C1 segment of cervical spinal cord (tissue), 14 donors: ENCODE results near the gene APP.
"Not testable (repeated sequence)": the region's sequence is repeated elsewhere in the genome, so short reads cannot be mapped to it uniquely, and the experiment has no call there.

ENCODE experiments used
- DNase-seq, 14 donors: peaks; one replicate each; lab custom pipeline; 2025; lab: John Stamatoyannopoulos, UW

APP gene

DNA sequence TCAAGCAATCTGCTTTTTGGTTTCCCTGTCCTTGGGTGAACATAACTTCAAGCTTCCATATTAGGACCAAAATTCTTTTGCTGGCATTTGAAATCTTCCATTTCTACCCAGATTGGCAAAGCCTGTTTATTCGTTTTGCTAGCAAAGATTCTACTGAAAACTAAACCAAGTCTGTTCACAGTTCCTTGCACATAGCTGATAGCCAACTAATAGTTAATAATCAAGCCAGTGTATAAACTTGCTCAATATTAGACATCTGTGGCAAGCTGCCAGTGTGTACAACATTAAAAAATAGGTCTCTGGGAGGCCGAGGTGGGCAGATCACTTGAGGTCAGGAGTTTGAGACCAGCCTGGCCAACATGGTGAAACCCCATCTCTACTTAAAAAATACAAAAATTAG, 6.3 kb downstream of the APP start:
- DNase-seq: no peak

DNA sequence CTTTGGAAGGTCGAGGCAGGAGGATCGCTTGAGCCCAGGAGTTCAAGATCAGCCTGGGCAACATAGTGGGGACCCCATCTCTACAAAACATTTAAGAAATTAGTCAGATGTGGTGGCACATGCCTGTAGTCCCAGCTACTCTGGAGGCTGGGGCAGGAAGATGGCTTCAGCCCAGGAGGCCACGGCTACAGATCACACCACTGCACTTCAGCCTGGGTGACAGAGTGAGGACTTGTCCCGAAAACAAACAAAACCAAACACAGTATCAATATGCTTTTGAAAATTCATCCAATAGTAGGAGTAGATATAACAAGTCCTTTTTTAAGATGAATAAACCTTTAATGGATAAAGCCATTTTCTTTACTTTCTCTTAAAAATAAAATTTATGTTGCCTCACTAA, 8.5 kb downstream of the APP start:
- DNase-seq: no peak

DNA sequence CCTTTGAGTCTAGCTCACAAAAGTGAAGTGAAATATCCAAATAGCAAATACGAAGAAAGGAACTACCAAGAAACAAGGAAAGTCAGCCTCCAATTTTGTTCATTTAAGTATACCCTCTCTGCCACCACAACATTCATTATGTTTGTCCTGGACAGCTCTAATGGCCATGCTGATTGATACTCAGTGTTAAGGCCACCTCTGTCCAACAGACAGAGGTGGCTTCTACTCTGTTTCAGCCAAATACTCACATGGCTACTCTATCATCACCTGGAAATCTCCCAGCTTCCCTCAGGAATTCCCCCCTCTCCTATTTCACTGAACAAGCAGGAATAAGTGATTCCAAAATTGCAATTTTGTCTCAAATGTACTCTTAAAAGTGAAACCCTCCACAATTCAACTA, 10.7 kb downstream of the APP start:
- no peak for DNase-seq

DNA sequence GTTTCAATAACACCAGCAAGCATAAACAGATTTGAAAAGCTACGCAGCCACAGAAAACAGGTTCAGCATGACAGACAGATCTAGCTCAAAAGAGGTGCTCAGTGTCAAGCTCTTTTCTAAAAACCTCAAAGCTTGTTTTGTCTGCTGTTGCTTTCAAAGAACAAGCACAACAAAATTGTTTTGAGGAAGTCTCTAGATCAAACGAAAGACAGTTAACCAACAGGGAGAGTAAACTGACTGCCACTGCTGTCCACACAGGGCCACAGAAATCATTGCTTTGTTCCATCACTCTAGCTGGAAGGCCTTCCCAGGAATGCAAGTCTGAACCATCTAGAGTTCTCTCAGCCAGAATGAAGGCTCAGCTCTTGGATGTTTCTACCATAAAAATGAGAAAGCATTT, 12.8 kb downstream of the APP start:
- no peak for DNase-seq

DNA sequence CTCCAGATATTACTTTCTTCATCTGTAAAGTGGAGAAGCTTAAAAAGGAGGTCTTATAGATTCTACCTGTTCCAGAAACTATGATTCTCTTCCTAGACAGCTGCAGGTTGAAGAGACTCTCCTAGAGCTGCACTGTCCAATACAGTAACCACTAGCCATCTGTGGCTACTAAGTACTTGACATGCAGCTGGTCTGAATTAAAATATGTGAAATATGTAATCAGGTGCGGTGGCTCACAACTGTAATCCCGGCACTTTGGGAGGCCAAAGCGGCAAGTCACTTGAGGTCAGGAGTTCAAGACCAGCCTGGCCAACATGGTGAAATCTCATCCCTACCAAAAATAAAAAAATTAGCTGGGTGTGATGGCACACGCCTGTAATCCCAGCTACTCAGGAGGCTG, 15.8 kb downstream of the APP start:
- no peak for DNase-seq

DNA sequence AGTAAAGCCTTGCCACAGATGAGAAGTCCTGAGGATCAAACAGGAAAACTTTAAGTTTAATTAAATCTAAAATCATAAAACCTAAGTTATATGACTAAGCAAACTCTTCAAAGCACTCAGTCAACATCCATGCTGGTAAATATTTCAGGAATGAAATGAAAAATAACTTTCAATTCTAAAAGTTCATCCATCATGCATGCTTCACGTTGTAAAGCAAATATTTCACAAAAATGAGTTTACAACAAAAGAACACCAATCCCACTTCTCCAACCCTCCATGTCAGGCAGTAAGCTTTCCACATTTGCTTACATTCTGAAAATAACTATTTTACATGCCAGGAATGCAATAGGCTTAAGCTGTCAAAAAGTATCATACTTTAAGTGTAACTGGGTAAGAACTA, 16.8 kb downstream of the APP start:
- DNase-seq: no peak

DNA sequence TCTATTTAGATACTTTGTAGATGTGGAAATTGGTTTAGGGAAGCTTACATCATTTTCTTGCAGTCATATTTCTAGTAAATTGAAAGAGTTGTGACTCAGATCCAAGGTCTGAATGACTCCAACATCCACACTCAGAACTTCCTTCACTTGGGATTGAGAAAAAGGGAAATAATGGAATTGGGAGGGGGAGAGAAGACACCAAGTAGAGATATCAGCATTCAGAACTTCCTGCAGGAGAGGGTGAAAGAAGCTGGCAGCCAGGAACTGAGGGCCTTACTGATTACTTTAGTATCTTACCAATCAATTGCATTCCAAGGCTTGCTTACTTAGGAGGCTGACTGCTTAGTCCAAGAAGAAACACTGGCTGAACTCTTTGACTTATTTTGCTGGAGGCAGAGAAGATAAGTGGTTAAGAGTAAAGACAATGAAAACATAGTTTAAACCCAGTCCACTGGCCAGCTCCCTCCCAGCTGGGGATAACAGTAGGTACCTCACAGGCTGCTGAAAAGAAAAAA, 21.7 kb downstream of the APP start:
- no peak for DNase-seq

DNA sequence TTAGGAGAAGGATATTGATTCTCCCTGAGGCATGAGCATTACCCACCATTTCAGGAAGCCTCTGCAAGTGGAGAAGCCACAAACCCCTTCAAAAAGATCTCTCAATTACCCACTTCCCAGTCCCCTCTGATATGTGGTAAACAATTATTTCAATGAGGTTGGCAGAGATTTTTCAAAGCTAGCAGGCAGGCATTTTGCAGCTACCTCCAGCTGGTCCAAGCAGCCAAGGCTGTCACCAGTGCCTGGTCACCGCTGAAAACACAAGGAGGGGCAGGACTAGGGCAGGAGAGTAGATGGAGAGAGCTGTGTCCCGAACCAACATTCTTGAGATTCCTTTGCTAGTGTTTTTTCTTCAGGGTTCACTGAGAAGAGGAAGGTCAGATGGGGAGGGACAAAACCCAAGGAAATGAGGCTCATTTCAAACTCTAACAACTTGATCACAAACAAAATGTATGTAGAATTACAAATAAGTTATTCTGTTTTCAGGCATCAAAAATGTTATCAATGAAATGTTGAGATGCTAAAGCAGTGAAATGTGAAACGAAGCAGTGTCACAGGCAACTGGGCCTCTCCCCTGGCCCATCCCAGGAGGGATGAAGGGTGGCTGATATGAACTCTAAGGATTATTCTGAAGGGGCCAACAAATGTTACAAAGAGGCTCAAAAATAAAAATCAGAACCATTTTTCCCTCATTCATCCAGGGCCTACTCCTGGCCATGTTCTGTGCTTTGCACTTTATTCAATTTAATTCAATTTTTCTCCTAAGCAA, 22.3 kb downstream of the APP start:
- DNase-seq: peak in 1 of 14 donors; percentile 33

DNA sequence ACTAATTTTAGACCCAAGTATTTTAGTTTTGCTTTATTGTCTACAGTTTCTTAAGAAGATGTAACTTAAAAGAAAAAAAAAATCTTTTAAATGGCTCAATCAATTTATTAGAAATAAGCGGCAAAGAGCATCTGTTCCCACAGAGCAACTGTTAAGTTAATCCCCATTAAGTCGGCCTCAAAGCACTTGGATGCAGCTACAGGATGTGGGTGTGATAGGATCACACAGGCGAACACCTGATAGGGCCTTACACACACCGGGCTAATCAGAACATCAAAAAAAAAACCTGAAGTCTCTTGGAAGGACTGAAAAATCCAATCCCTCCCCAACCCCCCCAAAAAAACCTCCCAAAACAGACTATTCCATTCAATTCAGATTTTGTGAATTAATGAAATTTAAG, 23.0 kb downstream of the APP start:
- peak in 1 of 14 donors; percentile 47 for DNase-seq

DNA sequence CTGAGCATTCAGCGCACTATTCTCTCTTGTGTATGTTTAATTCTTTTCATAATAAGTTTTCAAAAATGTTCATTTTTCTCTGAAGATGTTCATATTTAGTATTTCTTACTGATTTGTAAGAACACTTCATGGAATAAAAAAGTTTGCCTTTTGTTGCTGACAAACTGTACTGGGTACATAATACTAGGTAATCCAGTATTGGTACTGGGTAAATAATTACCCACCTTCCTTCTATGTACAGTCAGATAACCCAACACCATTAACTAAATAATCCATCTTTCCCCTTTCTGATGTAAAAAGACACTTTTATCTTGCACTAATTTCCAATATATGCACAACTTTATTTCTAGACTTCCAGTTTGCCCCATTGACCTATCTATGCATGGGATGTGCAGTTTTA, 23.9 kb downstream of the APP start:
- no peak for DNase-seq

DNA sequence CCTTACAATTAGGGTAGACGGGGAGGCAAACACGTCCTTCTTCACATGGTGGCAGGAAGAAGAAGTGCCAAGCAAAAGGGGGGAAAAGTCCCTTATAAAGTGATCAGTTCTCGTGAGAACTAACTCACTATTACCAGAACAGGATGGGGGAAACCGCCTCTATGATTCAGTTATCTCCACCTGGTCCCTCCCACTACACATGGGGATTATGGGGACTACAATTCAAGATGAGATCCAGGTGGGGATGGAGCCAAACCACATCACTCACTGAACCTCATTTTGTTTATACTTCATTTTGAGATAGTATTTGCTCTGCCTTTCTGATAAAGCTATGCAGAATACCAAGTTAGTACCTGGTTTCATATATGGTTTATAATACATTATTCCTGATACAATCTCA, 26.5 kb downstream of the APP start:
- no peak for DNase-seq

DNA sequence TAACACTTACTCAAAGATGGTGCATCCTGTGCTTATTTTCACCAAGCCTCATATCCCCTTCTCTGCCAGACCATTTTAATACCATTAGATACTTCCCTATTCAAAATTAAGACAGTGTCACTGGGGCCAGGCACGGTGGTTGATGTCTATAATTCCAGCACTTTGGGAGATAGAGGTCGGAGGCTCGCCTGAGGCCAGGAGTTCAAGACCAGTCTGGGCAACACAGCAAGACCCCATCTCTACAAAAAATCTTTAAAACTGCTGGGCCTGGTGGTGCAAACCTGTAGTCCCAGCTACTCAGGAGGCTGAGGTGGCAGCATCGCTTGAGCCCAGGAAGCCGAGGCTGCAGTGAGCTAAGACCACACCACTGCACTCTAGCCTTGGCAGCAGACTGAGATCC, 28.2 kb downstream of the APP start:
- no peak for DNase-seq

DNA sequence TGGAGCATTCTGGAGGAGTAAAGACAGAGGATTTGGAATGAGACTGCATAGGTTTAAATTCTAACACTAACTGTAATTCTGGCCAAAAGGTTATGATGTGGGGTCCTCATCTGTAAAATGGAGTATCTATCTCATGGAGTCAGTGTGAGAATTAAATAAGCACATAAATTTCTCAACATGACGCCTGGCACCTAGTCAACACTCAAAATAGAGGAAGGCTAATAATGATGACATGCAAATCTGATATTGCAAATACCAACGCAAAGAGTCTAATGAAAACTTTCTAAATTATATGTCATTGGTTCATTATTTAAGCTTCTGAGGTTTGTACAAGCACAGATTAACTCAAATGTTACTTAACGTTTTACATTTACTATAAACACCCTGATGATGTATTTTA, 29.6 kb downstream of the APP start:
- DNase-seq: no peak

DNA sequence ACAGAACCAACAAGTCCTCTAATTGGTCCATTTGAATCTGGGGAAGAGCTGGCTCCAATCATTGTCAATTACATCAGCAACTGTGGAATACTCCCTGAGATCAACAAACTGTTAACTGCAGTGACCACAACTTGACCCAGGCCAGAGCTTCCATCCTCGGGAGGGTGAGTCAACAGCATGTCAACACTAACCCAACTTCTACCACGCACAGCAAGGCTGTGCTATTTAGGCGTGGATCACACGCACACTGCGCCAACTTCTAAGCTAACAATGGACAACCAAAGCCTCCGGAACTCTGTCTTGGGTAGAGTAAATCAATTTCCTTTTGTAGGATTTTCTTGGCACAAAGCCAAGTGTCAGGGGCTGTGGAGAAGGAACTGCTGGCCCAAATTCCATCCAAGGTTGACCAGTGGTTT, 30.4 kb downstream of the APP start:
- DNase-seq: peak in 1 of 14 donors; percentile 16

DNA sequence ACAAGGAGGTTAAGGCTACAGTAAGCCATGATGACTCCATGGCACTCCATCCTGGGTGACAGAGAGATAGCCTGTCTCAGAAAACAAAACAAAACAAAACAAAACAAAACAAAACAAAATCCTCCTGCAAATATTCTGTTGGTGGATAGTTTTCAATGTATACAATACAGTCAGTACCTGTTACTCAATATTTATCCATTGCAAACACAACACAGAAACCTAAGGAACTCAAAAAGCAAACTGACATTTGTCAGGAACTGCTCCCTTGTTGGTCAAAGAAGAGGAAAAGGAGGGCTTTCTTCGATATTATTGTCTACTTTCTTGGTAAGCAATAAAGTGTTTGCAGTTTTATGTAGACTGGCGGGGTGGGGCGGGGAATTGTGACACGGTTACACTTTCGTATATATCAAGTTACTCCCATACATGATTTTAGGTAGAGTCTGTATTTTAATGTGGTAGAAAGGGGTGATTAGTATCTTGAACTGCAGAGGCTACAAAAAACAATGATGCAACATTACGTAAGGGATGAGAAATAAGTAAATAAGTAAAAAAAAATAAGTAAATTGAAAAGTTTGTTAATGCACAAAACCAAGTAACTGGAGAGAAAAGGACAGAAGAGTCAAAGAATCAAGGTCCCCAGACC, 31.8 kb downstream of the APP start:
- no peak for DNase-seq

DNA sequence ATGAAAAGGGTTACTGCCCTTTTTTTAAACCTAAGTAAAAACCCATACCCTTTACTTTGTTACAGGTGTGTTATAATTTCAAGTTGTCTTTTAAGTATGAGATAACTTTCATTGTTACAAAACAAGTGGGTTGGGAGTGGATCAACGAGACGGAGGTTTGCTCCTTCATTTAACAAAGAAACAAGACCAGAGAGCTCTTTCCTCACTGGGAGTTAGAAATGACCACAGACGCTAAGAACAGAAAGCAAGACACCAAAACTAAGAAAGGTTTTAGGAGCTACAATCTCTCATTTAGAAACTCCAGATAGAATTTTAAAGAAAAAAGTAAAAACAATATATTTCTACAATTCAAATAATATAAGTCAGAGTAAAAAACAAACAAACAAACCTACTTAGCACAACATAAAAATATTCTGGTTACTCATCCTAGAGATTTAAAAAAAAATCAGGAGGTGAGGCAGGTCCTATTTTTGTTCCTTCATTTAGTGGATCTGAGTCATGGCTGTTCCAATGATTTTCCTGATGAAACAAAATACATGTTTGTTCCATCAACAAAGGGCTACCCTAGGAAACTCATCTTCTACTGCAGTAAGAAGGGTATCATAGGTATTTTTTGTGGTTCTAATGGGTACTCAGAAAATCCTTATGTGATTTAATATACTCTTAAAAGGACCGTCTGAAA, 33.0 kb downstream of the APP start:
- DNase-seq: no peak

DNA sequence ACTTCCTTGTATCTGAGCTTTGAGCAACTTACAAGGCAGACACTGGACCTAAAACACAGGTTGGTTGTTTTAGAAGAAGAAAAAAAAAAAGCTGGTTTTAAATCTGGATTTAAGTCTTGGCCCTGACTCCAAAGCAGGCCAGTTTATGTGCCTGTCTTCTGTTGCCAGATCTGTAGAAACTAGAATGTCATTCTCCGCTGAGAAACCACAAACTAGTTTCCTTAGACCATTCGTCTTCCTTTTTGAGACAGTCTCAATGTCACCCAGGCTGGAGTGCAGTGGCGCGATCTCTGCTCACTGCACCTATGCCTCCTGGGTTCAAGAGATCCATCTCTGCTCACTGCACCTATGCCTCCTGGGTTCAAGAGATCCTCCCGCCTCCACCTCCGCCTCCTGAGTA, 33.9 kb downstream of the APP start:
- DNase-seq: no peak

DNA sequence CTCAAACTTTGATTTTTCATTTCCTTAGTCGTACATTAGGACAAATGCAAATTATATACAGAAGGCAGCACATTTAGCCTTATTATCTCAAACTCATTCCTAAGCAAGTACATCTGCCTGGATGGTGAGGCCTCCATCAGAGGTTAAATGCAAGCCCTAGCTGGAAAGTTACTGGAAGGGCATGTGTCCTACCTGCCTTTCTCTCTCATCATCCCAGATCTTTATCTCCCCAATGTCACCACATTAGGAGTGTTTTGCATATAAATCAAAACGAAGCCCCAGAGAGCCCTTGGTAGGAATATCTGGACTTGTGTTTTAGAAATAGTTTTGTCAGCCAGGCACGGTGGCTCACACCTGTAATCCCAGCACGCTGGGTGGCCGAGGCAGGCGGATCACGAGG, 35.0 kb downstream of the APP start:
- DNase-seq: no peak

DNA sequence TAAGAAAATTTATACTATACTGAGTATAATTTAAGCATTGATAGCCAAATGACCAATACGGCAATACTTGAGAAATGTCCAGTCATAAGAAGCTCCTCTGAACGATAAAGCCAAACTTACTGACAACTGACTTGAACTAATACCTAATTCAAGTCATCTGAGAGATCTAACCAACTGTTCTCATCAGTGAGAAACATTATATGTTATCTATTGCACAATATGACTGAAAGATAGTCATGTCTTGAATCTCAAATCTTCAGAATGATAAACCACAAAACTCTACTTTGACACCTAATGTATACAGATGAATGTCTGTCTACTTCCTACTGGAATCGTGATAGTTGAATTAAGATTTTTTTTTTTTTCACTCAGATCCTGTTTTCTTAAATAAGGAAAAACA, 39.0 kb downstream of the APP start:
- no peak for DNase-seq

DNA sequence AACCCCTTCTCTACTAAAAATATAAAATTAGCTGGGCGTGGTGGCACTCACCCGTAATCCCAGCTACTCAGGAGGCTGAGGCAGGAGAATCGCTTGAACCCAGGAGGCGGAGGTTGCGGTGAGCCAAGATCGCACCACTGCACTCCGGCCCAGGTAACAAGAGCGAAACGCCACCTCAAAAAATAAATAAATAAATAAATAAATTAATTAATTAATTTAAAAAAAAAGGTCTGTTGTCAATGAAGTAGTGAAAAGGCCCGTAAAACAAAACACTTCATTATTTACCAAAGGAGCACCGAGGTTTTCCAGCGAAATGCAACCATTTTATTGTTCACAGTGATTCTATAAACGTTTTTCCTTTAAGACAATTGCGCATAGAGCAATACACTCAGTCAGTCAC, 39.5 kb downstream of the APP start:
- DNase-seq: not testable (repeated sequence)

DNA sequence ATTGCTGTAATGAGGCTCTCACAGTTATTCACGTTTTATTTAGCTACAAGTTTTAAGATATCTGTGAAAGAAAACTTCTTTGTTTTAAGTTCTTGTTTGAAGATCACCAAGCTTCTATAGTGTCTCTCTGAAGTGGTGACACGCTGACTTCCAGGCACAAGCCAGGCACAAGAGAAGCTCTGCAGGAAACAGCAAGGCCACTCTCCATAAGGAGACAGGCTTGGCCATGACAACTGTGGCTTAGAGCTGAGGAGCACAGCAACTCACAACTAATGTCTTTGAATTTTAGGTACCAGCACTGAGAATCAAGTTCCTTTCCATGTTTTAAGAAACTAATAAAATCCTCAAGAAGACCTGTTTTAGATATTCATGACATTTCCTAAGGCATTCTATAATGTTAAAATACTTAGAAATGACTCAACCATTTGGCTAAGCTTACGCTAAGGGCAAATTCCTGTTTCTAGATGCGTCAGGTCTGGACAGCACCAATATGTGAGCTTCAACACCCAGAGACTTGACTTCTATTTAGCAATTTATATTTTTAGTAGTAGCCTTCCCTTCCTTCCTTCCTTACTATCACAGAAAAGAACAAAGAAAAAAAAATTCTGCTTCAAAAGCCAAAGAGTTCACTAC, 40.2 kb downstream of the APP start:
- no peak for DNase-seq

DNA sequence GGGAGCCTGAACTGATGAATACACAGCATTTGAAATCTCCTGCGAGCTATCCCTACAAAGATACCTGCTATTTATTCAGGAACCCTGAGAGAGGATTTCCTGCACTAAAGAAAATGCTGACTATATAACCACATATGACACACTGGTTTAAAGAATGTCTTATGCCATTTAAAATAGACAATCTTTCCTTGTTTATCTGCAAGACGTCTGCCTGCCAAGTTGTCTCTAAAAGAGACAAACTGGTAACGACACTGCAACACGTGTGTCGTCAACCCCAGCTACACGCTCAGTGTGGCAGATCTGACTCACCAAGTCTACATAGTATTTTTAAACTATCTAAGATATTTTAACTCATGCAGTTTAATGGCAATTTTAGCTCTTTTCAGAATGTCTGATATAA, 42.7 kb downstream of the APP start:
- no peak for DNase-seq
